GM21528 (cell line): ENCODE results near the gene NOC4L.

Source experiments
- ATAC-seq: cut with Tn5 transposase; IDR thresholded peaks from one replicate; pipeline ENCODE4 v1.9.1; 2021; ENCODE audit warnings: mild to moderate bottlenecking, moderate library complexity; ENCODE audit not compliant: unreplicated experiment, low FRiP score

Gene NOC4L

DNA sequence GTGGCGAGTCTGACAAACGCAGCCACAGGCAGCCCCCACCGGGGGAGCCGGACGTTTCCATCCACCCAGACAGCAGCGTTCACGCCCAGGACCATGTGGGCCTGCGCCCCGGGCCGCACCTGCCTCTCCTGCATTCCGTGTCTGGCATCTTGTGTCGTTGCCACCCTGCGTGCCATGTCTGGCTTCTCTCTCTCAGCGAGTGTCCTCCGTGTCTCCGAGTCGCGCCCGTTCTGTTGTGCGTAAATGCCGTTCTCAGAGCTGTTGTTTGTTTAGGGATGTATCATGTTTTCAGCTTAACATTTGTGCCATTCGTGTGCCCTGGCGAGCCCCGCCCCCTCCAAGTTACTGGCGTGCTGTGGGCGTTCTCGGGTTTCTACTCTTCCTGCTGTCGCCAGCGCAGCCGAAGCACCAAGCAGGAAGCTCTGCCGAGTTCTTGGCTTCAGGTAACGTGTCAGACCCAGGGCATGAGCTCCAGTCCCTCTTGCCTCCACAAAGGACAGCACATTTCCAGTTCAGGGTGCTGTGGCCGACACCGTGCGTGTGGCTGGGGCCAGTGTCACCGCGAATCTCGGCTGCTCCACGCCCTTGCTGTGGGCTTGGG is 34.6 kb downstream of the NOC4L start:
- no peak for ATAC-seq

DNA sequence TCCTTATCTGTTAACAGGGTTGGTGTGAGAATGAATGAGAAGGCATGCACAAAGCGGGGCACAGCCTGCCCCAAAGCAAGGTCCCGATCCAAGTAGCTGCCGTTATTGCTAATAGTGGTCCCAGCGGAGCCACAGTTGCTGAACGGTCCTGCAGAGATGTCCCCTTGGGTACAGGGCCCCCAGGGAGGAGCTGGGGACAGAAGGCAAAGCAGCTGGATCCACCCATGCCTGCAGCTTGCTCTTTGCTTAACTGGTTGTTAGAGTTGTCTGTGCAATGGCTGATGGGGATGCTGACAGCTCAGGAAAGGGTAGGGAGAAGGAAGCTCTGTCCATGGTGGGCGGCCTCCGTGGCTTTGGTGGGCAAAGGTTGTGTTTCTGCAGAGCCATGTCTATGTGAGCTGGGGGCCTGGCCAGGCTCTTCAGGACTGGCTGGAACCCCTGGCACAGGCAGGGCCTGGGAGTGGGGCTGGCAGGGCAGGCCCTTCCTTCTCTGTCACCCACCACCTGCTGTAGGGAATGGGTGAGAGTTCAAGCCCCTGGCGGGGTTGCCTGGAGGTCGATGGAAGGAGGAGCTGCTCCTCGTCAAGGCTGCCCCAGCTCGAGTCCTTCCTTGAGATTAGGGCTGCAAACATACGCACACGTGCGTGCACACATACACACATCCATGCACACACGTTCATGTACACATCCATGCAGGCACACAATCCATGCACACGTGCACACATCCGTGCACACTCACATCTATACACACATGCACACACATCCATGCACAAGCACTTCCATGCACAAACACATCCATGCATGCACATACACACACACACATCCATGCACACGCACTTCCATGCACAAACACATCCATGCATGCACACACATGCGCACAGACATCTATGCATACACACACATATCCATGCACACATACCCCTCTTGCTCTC is 35.4 kb downstream of the NOC4L start:
- ATAC-seq, result no peak

DNA sequence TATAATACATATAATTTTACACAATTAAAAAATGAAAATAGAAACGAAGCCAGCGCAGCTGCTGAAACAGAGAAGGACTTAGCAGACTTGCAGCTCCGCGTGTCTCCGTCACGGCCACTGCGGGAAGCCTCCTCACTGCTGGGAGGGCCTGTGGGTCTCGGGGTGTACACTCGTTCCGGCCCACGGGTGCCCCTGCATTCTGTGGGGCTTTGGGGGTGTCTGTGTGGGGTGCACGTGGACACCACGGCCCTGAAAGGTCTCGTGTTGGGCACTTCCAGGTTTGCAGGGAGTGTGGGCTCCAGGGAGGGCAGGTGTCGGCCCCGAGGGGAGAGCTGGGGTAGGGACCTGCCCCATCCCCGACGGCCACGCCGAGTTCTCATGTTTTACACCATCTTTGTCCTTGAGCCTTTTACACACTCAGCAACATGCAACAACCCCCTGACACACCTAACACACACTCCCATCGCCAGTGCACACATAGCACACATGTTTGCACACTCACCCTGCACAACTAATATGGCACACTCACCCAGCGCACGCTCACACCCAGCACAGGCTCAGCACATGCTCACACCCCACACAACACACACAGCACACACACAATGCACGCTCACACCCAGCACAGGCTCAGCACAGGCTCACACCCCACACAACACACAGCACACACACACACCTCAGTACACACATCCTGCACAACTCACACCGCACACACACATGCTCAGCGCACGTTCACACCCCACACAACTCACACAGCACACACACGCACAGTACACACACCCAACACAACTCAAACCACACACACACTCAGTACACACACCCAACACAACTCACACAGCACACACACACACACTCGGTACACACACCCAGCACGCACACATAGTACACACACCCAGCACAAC is 36.6 kb downstream of the NOC4L start:
- ATAC-seq, result no peak

DNA sequence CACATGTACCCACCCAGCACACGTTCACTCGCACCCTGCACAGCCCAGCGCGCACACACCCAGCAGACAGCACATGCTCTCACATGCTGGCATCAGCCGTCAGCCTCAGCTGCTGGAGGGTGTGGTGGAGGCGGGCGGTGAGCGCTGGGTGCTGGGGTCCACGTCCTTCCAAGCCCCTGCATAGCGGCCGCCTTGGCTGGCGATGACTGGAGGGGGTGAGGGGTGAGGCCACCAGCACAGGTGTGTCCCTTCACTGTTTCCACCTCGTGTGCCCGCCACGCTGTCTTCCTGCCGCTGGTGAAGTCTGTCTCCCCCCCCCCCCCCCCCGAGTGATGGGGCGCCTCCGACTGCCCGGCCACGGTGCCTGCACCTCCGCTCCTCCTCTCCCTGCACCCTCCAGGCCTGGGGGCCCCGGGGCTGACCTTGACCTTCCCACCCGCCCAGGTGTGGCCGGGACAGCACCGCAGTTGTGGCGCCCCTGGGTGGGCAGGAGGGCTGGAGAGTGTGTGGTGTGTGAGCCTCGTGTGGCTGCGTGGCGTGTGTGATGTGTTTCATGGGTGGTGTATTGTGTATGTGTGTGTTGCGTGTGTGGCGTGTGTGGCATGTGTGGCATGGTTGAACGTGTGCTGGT is 37.4 kb downstream of the NOC4L start:
- no peak for ATAC-seq

DNA sequence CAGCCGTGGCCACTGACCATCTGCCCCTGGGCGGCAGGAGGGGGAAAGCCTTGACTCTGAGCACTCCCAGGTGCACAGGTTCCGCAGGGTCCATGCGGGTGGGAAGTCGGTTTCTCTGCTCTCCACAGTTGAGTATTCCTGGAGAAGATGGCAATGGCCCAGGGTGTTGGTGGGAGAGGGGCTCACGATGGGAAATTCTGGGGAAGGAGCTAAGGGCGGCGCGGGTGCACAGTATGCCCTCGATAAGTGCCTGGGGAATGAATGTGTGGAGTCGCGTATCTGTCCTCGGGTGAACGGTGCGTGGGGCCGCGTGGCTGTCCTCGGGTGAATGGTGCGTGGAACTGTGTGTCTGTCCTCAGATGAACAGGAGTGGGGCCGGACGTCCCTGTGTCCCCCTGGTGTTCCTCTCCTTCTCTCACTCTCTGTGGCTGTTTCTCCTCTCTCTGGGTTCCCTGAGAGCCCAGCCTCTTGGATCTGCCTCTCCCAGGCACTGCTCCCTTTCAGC is 38.0 kb downstream of the NOC4L start:
- no peak for ATAC-seq

DNA sequence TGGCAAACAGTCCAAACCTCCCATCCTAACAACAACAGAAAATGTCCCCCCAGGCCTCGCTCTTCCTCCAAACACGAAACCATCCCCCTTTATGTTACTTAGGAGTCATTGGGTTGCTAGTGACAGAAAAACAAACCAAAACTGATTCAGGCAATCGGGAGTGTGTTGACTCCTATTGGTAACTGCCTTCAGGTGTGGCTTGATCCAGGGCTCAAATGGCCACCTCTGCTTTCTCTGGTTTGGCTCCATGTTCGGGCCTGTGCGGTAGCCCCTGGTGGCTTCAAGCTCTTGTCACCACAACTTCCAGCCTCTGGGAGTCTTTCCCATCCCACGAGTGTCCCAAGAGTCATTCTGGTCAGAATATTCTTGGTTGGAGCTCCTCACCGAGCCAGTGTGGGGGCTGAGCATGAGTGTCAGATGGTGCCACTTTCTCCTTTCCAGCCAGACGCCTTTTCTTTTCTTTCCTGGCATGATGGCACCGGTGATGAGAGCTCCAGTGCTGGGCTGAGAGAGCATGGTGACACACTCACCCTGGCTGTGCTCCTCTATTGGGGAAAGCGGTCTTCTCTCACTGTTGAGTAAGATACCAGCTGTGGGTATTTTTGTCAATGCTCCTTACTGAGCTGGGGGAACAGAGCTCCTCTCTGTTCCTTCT is 38.6 kb downstream of the NOC4L start:
- no peak for ATAC-seq

DNA sequence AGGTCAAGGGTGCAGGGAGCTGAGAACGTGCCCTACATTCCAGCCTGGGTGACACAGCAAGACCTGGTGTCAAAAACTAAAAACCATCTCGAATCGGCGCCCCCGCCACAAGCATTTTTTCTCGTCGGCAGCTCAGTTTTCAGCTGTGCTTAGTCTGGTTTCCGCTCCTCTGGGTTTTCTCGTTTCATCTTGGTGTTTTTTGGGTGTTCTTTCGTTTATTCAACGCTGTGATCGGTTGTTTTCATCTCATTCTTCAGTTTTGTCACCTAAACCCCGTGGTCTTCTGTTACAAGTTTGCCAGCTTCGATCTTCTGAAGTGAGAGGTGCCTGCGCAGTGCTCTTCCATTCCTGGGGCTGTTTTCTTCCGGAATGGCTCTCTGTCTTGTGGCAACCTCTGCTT is 41.4 kb downstream of the NOC4L start:
- ATAC-seq, result no peak

DNA sequence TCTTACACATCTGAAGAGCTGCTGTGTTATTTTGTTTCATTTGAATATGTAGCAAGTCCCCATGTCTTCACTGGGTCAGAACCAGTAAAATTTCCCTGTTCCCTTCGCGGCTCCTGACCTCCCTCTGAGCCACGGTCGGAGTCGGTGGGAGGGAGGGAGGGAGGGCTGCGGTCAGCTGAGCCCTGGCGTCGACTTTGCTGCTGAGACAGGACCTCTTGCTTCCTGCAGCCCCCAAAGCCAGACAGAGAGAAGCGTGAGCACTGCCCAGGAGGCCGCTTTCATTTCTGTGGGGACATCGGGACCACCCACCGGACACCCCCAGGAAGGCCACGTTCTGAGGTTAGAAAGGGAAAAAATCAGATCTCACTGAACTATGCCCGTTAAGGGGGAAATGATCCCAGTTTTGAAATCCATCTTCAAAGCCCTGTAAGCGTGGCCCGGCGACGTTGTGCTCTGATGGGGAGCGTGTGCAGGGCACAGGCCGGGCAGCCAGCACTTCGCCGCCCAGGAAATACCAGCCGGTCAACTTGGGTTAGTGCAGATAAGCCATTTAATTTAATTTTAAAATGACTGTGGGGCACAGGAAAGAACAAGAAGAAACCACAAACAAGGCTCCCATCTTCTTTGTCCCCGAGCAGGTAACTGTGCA is 42.1 kb downstream of the NOC4L start:
- no peak for ATAC-seq

DNA sequence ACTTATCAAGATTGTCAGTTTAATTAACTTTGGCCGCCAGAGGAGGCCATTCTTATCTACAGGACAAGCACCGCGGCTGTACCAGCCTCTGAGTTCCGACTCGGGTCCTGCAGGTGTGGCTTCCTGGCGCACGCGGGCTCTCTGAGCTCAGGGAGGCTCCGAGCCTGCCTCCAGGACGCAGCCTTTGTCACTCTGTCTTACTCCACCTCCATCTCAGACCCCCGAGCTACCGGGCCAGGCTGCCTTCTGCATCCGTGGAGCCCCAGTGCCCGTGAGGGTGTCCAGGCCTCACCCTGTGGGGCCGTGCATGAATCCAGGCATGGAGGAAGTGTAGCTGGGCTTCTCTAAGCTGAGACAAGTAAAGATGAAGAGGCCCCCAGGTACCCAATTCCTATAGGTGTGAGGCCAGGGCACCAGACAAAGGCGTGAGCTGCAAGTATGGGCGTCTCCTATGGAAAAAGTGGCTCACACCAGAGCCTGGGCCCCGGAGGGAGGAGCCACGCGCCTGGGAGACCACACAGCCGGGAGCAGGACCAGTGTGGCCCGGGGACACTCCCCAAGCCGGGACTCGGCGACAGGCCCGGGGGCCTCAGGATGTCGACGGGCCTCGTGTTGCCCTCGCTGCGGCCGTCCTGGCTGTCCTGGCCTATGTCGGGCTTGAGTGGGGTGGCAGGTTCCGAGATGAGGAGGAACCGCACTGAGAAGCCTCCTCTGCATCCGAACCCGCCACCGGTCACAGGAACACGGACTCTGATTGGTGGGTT is 42.8 kb downstream of the NOC4L start:
- ATAC-seq, result no peak

DNA sequence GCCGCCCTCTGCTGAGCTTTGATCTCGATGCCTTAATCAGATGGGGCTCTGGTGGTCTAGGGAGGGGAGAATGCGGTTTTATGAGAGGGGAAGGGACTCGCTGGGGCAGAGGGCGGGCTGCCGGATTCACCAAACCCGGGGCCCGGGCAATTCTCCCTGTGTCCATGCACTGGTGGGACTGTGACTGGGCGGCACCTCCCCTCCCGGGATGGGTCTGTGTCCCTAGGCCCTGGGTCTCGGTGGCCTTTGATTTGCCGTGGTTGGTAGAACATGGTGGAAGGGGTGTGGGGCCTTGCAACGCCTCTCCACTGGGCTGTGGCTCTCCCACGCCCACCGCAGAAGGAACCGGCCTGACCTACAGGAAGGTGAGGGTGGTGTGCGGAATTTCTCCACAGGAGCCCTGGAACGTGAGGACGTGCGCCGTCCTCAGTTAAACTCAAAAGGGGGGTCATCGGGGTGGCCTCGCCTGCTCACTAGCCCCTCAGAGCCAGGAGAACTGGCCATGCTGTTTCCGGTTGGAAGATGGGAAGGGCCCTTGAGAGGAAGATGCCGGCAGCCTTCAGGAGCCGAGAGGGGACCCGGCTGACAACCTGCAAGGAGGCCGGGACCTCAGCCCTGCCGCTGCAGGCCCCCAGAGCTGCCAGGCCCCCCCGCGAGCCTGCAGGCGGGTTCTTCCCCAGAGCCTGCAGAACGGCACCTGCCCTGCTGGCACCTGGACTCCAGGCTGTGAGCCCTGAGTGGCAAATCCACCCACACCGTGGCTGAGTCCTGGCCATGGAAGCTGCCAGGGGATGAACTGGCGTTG is 43.6 kb downstream of the NOC4L start:
- no peak for ATAC-seq

DNA sequence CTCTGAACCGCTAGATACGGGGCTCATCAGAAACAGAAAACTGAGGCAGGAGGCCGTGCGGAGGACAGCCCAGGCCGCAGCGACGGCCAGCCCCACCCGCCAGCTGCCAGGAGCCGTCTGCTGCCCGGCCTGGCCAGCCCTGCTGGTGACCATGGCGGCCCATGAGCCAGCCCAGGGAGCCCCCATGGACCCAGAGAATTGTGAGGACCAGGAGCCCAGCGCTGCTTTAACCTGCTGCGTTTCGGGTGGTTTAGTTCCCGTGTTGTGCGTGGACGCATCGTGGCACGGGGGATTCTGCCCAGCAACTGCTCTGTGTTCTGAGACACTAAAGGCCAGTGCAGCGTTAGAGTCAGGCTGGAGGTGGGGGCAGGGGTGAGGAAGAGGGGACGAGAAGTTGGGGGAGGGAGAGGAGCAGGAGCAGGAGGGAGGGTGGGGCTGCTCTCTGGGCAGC is 44.2 kb downstream of the NOC4L start:
- no peak for ATAC-seq

DNA sequence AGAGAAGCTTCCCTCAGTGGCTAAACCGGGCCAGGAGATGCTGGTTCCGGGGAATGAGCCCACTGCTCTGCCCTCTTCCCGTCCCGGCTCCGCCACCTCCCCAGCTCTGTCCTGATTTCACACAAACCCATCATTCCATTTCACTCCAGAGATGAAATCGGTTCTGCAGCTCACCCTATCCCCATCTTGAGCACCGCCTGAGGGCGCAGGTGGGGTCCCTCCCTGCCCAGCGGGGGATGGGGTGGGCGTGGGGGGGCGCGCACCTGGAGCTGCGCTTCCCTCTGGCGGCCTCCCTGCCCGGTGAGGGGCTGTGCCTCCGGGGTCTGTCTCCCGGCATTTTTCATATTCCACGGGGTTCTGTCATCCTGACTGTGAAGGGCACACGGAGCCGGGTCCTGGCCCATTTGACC is 44.7 kb downstream of the NOC4L start:
- ATAC-seq, result peak; percentile 12

DNA sequence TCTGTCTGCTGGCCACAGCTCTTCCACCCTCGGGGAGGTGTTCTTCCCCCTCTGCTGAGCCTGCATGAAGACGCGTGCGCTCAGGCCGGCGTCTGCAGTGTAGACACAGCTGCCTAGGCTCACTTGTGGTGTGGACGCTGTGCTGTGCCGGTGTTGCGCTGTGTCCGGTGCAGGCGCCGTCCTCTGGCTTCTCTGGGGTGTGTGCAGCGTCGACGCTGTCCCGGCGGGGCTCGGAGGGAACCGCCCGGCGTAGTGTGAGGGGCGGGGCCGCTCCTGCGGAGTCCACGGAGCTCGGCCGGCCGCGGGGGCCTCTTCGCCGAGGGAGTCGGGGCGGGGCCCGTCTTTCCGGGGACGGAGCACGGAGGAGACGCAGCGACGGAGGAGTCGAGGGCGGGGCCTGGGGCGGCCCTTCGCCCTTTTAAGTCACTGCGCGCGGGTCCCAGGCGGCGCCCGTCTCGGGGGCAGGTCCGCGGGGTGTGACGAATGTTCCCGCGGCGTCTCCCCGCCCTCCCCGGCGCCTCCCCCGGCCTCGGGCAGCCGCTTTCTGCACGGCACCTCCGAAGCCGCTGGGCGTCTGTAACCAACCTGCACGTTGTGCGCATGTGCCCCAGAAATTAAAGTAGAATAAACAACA is 45.2 kb downstream of the NOC4L start:
- peak; percentile 87 for ATAC-seq

DNA sequence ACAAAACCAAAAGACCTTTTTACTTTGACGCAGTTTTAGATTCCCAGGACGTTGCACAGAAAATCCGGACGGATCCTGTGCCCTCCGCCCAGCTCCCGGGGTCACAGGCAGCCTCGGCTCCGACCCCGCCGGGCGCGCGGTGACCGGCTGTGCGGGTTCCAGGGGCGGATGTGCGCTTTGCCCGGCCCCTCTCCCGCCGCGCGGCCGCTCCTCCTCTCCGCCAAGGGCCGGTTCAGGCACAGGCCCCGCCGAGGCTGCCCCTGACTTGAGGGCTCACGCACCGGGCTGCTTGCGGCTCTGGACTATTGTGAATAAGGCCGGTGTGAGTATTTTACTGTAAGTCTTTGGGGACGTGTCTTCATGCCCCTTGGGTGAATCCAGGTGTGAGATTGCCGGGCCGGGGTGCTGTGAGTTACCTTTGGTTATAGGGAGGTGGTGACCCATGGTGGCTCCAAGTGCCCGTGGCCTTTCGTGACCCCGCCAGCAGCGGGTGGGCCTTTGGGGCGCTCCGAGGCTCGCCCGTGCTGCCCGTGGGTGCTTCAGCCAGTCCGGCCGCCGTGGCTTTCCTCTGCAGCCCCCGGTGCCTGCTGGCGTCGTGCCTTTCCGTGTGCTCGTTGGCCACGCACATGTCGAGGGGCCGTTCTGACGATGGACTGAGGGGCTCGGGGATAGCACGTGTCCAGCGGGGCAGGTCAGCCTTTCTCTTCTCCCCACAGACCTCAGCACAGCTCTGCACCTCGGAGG is 45.9 kb downstream of the NOC4L start:
- peak; percentile 22 for ATAC-seq

DNA sequence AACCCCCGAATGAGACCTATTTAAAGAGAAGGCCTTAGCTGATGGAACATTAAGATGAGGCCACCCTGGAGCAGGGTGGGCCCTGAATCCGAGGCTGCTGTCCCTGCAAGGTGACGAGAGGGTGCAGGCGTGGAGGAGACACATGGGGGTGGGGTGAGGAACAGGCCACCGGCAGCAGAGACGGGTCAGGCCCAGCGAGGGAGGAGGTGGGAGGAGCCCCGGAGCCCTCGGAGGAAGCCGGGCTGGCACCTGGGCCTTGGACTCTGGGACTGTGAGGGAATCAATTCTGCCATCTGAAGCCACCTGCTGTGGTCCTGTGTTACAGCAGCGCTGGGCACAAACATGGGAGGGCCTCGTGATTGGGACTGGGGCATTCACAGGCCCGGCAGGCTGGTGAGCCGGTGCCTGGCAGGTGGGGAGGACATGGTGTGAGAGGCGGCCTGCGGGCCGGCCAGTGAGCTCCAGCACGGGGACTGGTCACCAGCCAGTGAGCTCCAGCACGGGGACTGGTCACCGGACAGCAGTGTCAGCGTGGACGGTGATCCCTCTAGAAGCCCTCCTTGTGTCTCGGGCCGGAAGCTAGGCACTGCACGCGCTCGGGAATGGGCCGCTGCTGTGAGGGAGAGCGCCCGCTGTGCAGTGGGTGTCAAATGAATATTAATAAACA is 46.7 kb downstream of the NOC4L start:
- no peak for ATAC-seq
